ENCODE data around the gene ANKRD12.

- no peak for TF ChIP-seq POLR2AphosphoS5 (IDR thresholded peaks at IDR 0.05; ENCODE audit: low read depth)
- TF ChIP-seq ZNF331 (CRISPR knock-in tag; IDR thresholded peaks at IDR 0.05; ENCODE audit: low read depth) = no peak
- TF ChIP-seq CTCF (conservative IDR thresholded peaks at IDR 0.05; ENCODE audit: low read depth in 2 of 2) = no peak
- no peak for TF ChIP-seq CREB1 (CRISPR knock-in tag; IDR thresholded peaks at IDR 0.05; ENCODE audit: low read depth)
- no peak for TF ChIP-seq EZH2phosphoT487 (IDR thresholded peaks at IDR 0.05; ENCODE audit: unreplicated experiment)
These were observed 89.9 kb downstream of the ANKRD12 start for GRCh38 chr18:9226463-9226862.
